Stimulated activated CD8-positive, alpha-beta memory T cell treated with anti-CD3 and anti-CD28 coated beads, Interleukin-15, amount 100 ng/mL, for 48 hours (primary cell): ENCODE measurements around the gene YBX2.
A peak's percentile ranks its signal among the peaks of the same experiment; 100 is the strongest.

Source experiments
- DNase-seq, 2 donors: peaks; one replicate each; pipeline ENCODE4 v3.0.0-alpha.2; 2020; ENCODE audit warnings: low read depth in 2 of 2

YBX2 gene

GRCh38 chr17:7266784-7267183, 27.7 kb downstream of the YBX2 start:
- DNase-seq, result no peak

- DNase-seq, result no peak
Measured at GRCh38 chr17:7263801-7264078, 30.7 kb downstream of the YBX2 start.

- no peak for DNase-seq
Measured at GRCh38 chr17:7262935-7263800, 31.3 kb downstream of the YBX2 start.

- DNase-seq, result no peak
Measured at GRCh38 chr17:7262192-7262934, 32.1 kb downstream of the YBX2 start, which contains the start of gene CLDN7. TSS of gene CLDN7 (minus strand) at chr17:7262478. CDS start at chr17:7262043, 435 bp downstream.

GRCh38 chr17:7261379-7262191, 32.9 kb downstream of the YBX2 start:
- DNase-seq, result no peak

DNA sequence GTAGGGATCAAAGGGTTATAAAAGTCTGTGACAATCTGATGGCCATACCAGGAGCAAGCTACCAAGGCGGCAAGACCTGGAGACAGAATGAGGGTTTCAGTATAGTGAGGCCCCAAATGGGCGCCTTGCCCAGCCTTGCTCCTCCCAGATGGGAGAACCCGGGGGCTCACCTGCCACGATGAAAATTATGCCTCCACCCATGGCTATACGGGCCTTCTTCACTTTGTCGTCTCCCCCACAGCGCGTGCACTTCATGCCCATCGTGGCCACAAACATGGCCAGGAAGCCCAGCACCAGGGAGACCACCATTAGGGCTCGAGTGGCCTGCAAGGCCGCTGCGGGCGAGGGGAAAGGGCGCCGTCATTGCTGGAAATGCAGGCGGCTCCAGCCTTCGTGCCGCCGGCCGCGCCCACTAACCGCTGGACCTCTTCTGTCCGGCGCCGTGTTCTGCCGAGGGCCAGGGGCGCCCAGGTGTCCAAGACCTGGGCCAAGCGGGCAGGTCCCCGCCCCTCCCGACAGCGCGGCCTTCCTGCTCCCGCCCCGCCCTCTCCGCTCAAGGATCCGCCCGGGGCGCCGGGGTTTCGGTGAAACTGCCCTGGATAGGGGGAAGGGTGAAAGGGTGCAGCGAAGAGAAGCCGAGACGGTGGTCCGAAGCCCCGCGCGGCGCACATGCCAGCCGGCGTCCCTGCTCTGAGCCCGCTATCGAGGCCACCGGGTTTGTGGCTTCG, 33.6 kb downstream of the YBX2 start:
- no peak for DNase-seq

GRCh38 chr17:7260151-7260550, 34.3 kb downstream of the YBX2 start:
- no peak for DNase-seq

DNA sequence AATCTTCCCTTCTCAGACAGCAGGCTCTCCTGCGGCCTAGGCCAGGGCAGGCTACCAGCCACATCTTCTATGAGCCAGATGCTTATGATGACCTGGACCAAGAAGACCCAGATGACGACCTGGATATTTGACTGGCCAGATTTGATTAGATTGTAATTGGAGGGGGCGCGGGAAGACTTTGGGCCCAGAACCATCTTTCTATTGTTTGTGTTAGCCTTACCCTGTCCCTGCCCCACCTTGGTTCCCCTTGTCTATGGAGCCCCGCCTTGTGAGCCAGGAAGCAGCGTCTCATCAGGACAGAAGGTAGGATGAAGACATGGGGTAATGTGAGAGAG, 34.9 kb downstream of the YBX2 start:
- DNase-seq, result no peak

DNA sequence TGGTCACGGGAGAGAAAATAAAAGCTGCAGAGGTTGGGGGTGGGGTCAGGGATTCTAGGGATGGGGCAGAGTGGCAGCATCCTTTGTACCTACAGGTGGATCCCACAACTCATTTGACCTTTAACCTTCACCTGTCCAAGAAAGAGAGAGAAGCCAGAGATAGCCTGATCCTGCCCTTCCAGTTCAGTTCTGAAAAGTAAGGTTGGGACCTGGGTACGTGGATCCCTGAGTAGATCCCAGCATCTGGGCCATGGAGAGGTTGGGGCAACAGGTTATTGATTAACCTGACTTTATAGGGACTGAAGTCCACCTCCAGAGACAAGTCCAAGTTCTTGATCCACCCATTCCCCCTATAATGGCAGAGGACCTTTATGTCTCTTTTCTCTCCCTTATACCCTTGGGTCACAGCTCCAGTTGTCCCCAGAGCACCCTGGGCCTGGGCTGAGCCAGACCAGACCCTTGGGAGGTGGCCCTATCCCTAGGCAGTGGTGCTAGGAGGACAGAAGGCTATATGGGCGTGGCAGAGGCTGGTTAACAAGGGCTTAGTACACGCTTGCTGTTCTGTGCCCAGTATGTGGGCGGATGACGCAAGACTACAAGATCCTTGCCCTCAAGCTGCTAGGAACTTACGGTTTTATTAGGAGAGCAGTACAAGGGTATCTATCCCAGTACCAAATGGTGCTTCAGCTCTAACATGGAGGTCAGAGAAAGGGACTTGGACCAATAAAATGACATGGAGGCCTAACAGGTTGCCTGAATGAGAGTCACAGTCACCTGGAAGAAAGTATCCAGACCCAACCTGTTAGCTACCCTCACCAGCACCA, 35.5 kb downstream of the YBX2 start:
- DNase-seq, result no peak

GRCh38 chr17:7256766-7257456, 37.5 kb downstream of the YBX2 start:
- DNase-seq, result no peak

DNA sequence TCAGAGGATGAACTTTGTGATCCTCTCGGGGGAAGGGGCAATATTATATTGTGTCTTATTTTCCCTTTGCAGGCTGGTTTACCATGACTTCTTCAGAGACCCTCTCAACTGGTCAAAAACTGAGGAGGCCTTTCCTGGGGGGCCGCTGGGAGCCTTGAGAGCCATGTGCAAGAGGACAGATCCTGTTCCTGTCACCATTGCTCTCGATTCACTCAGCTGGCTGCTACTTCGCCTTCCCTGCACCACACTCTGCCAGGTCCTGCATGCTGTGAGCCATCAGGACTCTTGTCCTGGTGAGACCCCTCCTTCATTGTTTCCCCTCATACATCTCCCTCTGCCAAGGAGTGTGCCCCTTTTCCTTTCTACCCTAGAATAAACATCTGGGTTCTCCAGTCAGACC, 39.9 kb downstream of the YBX2 start:
- DNase-seq, result no peak

DNA sequence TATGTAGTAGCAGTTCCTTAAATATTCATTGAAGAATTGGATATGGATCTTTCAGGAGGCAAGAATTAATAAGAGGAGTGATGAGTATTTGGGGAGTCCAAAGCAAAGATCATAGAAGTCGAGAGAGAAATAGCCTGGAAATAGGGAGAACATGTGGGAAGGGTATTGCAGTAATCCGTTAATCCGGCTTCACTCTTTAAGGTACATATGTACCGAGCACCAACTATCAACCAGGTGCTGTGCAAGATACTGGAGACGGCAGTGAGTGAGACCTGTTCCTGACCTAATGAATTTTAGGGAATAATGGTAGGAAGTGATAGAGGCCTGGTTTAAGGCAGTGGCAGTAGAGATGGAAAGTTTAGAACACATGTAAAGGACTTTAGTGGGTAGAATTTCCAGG, 41.4 kb downstream of the YBX2 start:
- DNase-seq, result no peak

- peak; percentile 86 to 88 for DNase-seq
Measured at GRCh38 chr17:7252176-7253043, 42.0 kb downstream of the YBX2 start, which contains the start of gene ELP5. TSS of gene ELP5 (plus strand) at chr17:7252215. CDS start at chr17:7252551, 336 bp downstream.

DNA sequence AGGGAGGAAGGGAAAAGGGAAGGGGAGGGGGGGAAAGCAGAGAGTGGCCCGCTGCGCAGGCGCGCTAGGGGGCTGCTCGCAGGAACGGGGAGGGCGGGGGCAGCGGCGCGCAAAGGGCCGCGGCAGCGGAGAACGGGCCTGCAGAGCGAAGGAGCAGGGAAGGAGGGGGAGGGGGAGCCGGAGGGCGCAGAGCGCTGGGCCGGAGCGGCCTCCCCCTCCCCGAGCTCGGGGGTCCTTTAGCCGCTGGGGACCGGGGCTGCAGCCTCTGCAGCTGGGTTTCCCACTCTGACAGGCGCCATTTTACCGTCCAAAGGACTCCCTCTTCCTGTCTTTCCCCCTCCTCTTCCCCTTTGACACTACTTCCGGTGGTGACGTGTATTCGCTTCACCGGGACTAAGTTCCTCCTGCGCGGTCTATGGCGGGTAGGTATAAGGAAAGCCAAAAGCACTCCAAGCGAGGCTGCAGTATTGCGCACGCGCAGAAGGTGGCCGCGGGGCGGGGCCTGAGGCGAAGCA, 42.7 kb downstream of the YBX2 start, which contains the start of gene CTDNEP1:
TSS of gene CTDNEP1 (minus strand) at position 74 of the 515 bp plus-strand sequence. CDS start 438 bp downstream, outside the sequence.
- peak; percentile 95 to 98 for DNase-seq

DNA sequence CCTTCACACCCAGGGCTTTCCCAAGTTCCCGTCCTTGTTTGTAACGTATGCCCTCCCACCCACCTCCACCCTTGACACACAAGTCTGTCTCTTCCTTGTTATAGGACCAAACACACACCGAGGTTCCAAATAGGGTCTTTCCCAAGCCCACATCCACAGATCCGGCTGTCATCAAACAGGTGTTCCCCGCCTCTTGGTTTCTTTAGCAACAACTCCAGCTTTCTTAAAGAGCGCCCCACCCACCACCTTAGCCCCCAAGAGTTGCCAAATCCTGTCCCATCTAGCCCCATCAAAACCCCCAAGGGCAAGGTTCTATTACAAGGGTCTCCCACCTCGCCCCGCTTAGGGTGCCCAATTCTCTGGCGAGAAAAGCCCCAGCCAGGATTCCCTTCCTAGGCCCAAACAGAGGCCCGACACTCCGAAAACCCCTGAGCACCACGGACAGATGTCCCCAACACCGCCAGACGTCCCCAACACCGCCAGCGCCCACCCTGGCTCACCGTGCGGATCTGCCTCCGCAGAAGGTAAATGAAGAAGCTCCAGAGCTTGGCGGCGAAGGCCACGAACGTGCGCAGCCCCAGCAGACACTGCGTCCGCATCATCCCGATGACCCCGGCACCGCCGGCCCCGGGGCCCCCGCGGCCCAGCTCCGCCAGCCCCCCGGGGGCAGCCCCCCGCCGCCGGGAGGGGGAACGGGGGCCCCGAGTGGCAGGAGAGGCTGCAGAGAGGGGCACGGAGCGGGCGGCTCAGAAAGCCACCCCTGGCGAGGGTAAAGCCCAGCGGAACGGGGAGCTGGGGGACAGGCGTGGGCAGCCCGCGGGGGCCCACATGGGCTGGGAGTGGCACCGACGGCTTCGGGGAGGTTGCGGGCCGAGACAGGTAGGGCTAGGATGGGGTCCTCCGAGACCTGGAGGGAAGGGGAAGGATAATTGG, 43.5 kb downstream of the YBX2 start:
- DNase-seq, result no peak

GRCh38 chr17:7249830-7250229, 44.6 kb downstream of the YBX2 start:
- DNase-seq, result no peak

GRCh38 chr17:7249214-7249613, 45.2 kb downstream of the YBX2 start:
- DNase-seq, result no peak

DNA sequence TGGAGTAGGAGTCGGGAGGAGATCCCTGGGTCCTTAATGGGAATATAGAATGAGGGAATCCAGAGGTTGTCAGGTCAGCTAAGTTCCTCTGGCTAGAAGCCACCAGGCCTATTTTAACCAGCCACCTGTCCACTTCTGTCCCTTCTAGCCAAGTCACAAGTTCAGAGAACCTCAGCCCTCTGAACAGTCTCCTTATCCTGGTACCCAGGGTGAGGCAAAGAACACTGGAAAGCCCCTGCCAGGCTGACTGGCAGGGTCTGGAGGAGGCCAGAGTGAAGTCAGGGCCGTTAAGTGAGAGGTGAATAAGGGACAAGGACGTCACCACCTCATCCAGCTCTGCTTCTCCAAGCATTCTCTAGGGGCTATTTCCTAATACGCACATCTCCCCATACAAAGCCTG, 45.6 kb downstream of the YBX2 start:
- DNase-seq, result no peak
